Mesothelial cell of epicardium (in vitro differentiated cells): ENCODE results near the gene SLC35E3. TPM values are rescaled to one million over a fixed set of nuclear protein-coding genes. Genes with fewer than 3 reads are reported as not detected.
"Not testable (repeated sequence)": the region's sequence is repeated elsewhere in the genome, so short reads cannot be mapped to it uniquely, and the experiment has no call there.

ENCODE experiments used
- DNase-seq, 2 experiments: peaks; one replicate each; pipeline ENCODE4 v3.0.0; 2021; ENCODE audit warnings: low spot score in 2 of 2; ENCODE audit not compliant: unreplicated experiment in 2 of 2
- H3K27ac Mint-ChIP-seq: 2 replicates; pipeline ENCODE4 v1.8.0; 2021; ENCODE audit warnings: mixed read lengths
- H3K27me3 Mint-ChIP-seq: 2 replicates; pipeline ENCODE4 v1.8.0; 2021; ENCODE audit warnings: low read depth, mixed read lengths
- H3K36me3 Mint-ChIP-seq: 2 replicates; pipeline ENCODE4 v1.8.0; 2021; ENCODE audit warnings: mixed read lengths
- H3K4me1 Mint-ChIP-seq: 2 replicates; pipeline ENCODE4 v1.8.0; 2021; ENCODE audit warnings: mixed read lengths
- H3K4me3 Mint-ChIP-seq: 2 replicates; pipeline ENCODE4 v1.8.0; 2021; ENCODE audit warnings: mild to moderate bottlenecking, moderate library complexity, mixed read lengths
- H3K9me3 Mint-ChIP-seq: 2 replicates; pipeline ENCODE4 v1.8.0; 2021; ENCODE audit warnings: mixed read lengths
- total RNA-seq: library from RNA; stranded (reverse); gene quantifications from 3 replicates; pipeline ENCODE4 v1.2.1, GENCODE V29; 2021
- TF ChIP-seq, protein P1 (sequence below): fragments of 200-600 bp; sonication (generic); IDR thresholded peaks from one replicate; pipeline ENCODE4 v1.5.0; 2021; ENCODE audit warnings: antibody characterized with exemption; ENCODE audit not compliant: unreplicated experiment

Gene SLC35E3
- total RNA-seq, 1 donor from 2014 or later, result 12.3 TPM

DNA sequence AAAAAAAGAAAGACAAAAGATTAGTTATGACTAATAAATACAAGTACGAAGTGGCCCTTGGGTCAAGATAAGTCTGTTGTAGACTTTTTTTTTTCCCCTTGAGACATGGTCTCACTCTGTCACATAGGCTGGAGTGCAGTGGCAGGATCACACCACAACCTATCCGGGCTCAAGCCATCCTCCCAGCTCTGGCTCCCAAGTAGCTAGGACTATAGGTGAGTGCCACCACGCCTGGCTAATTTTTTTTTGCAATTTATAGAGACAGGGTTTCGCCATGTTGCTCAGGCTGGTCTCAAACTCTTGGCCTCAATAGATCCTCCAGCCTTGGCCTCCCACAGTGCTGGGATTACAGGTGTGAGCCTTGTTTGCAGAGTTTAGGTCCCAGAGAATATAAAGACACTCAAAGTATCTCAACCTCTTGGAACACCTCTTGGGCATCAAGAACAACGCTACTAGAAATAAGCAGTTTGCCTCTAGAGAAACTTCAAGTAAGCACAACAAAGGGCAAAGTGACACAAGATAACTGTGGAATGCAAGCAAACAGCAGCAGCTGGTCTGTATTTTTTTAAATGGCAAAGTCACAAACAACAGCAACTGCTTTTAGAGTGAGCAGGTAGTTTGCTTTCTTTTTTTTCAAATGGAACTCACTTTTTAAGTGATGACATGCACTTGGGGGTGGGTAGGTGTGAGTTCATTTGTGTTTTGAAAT is 58.1 kb downstream of the SLC35E3 start:
- Mint-ChIP-seq H3K27me3 (no peaks in the 10 kb centered on the region), H3K9me3 (peaks cover 3% of the 10 kb centered on the region), H3K36me3 (no peaks in the 10 kb centered on the region), H3K4me3 (no peak overlapping the region), H3K27ac (no peak overlapping the region), H3K4me1 (peaks cover 12% of the 10 kb centered on the region)
- DNase-seq, result no peak
- TF ChIP-seq, protein P1, sequence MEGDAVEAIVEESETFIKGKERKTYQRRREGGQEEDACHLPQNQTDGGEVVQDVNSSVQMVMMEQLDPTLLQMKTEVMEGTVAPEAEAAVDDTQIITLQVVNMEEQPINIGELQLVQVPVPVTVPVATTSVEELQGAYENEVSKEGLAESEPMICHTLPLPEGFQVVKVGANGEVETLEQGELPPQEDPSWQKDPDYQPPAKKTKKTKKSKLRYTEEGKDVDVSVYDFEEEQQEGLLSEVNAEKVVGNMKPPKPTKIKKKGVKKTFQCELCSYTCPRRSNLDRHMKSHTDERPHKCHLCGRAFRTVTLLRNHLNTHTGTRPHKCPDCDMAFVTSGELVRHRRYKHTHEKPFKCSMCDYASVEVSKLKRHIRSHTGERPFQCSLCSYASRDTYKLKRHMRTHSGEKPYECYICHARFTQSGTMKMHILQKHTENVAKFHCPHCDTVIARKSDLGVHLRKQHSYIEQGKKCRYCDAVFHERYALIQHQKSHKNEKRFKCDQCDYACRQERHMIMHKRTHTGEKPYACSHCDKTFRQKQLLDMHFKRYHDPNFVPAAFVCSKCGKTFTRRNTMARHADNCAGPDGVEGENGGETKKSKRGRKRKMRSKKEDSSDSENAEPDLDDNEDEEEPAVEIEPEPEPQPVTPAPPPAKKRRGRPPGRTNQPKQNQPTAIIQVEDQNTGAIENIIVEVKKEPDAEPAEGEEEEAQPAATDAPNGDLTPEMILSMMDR, result no peak

GRCh38 chr12:68804657-68805591 is 58.9 kb downstream of the SLC35E3 start:
- no peak overlapping the region for H3K4me3 Mint-ChIP-seq
- peaks cover 1% of the 10 kb centered on the region for H3K9me3 Mint-ChIP-seq
- no peaks in the 10 kb centered on the region for H3K36me3 Mint-ChIP-seq
- TF ChIP-seq, protein P1, result no peak
- DNase-seq, result no peak
- peaks cover 14% of the 10 kb centered on the region for H3K4me1 Mint-ChIP-seq
- no peaks in the 10 kb centered on the region for H3K27me3 Mint-ChIP-seq
- no peak overlapping the region for H3K27ac Mint-ChIP-seq

GRCh38 chr12:68805592-68806120 is 59.7 kb downstream of the SLC35E3 start:
- Mint-ChIP-seq H3K27me3 (no peaks in the 10 kb centered on the region), H3K4me1 (peaks cover 15% of the 10 kb centered on the region), H3K36me3 (peaks cover under 1% of the 10 kb centered on the region), H3K9me3 (no peaks in the 10 kb centered on the region), H3K27ac (no peak overlapping the region), H3K4me3 (no peak overlapping the region)
- no peak for DNase-seq
- TF ChIP-seq, protein P1, result no peak

DNA sequence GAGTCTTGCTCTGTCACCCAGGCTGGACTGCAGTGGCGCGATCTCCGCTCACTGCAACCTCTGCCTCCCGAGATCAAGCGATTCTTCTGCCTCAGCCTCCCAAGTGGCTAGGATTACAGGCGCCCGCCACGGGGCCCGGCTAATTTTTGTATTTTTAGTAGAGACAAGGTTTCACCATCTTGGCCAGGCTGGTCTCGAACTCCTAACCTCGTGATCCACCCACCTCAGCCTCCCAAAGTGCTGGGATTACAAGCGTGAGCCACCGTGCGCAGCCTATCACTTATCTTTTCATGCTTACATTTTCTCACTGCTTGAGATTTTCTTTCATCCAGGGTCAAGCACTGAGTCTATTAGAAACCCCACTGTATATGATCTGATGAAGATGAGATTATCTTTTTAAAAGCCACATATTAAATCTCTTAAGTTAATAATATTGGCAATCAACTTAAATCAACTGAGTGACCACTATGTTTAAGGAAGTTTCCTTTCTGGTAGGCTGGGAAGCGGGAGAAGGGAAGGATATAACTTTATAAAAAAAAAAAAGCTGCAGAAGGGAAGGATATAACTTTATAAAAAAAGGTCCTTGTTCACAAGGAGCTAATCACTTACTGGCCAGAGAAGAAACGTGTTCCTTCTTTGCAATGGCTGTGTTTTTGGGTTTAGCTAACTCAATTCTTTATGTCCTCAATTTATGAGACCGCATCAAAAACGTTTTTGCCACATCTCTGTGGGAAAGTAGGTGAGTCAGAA is 60.7 kb downstream of the SLC35E3 start:
- TF ChIP-seq, protein P1, result no peak
- H3K27ac Mint-ChIP-seq, result no peak overlapping the region
- H3K9me3 Mint-ChIP-seq, result no peaks in the 10 kb centered on the region
- peaks cover 22% of the 10 kb centered on the region for H3K4me1 Mint-ChIP-seq
- peaks cover 4% of the 10 kb centered on the region for H3K36me3 Mint-ChIP-seq
- no peaks in the 10 kb centered on the region for H3K27me3 Mint-ChIP-seq
- no peak for DNase-seq
- peak overlapping the region; percentile 89 for H3K4me3 Mint-ChIP-seq

DNA sequence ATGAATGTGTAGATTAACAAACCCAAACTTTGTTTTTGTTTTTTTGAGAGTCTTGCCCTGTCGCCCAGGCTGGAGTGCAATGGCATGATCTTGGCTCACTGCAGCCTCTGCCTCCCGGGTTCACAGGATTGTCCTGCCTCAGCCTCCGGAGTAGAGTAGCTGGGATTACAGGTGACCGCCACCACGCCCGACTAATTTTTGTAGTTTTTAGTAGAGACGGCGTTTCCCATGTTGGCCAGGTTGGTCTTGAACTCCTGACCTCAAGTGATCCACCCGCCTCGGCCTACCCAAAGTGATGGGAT is 61.2 kb downstream of the SLC35E3 start:
- H3K9me3 Mint-ChIP-seq, H3K36me3 Mint-ChIP-seq, DNase-seq, H3K27me3 Mint-ChIP-seq: not testable (repeated sequence)
- Mint-ChIP-seq H3K4me1 (peaks cover 19% of the 10 kb centered on the region), H3K27ac (peak overlapping the region; percentile 91), H3K4me3 (peak overlapping the region; percentile 89)
